ENCODE data around the gene ZFPL1. TPM values are rescaled to one million over a fixed set of nuclear protein-coding genes. Genes with fewer than 3 reads are reported as not detected.
"Not testable (repeated sequence)": the region's sequence is repeated elsewhere in the genome, so short reads cannot be mapped to it uniquely, and the experiment has no call there.

ZFPL1 gene
- total RNA-seq, 1 experiment from 2014 or later = 42.6 TPM

GRCh38 chr11:65111744-65112545 is 27.9 kb downstream of the ZFPL1 start, which contains the start of gene TM7SF2:
TM7SF2 (plus strand) TSS chr11:65111872; CDS start chr11:65112016, 144 bp downstream.
- in situ Hi-C loops (cut with HindIII; ENCODE audit: low sequenced_read_pairs) = no loop called here
- DNase-seq (ENCODE audit: low spot score) = peak; percentile 99

GRCh38 chr11:65112546-65113360 is 28.7 kb downstream of the ZFPL1 start:
- peak; percentile 49 for DNase-seq (ENCODE audit: low spot score)
- in situ Hi-C loops (cut with HindIII; ENCODE audit: low sequenced_read_pairs) = no loop called here

- in situ Hi-C loops (cut with HindIII; ENCODE audit: low sequenced_read_pairs) = no loop called here
- DNase-seq (ENCODE audit: low spot score) = no peak
Observed at GRCh38 chr11:65113361-65113756, 29.3 kb downstream of the ZFPL1 start.

- in situ Hi-C loops (cut with HindIII; ENCODE audit: low sequenced_read_pairs) = no loop called here
- no peak for DNase-seq (ENCODE audit: low spot score)
Observed at GRCh38 chr11:65113839-65114238, 29.8 kb downstream of the ZFPL1 start.

- no peak for DNase-seq (ENCODE audit: low spot score)
- in situ Hi-C loops (cut with HindIII; ENCODE audit: low sequenced_read_pairs) = no loop called here
Observed at GRCh38 chr11:65114538-65115171, 30.6 kb downstream of the ZFPL1 start.

GRCh38 chr11:65115361-65116082 is 31.5 kb downstream of the ZFPL1 start:
- DNase-seq (ENCODE audit: low spot score) = no peak
- in situ Hi-C loops (cut with HindIII; ENCODE audit: low sequenced_read_pairs) = no loop called here

GRCh38 chr11:65116370-65117205 is 32.6 kb downstream of the ZFPL1 start:
- in situ Hi-C loops (cut with HindIII; ENCODE audit: low sequenced_read_pairs) = no loop called here
- no peak for DNase-seq (ENCODE audit: low spot score)

GRCh38 chr11:65117206-65118096 is 33.4 kb downstream of the ZFPL1 start, which contains the start of gene ZNHIT2:
ZNHIT2 (minus strand) TSS chr11:65117701; CDS start chr11:65117653, 48 bp downstream.
- in situ Hi-C loops (cut with HindIII; ENCODE audit: low sequenced_read_pairs) = no loop called here
- peak; percentile 99 for DNase-seq (ENCODE audit: low spot score)

GRCh38 chr11:65118097-65118837 is 34.2 kb downstream of the ZFPL1 start:
- DNase-seq (ENCODE audit: low spot score) = no peak
- in situ Hi-C loops (cut with HindIII; ENCODE audit: low sequenced_read_pairs) = no loop called here

- in situ Hi-C loops (cut with HindIII; ENCODE audit: low sequenced_read_pairs) = not testable (repeated sequence)
Observed at GRCh38 chr11:65118891-65119669, 35.1 kb downstream of the ZFPL1 start.

GRCh38 chr11:65119670-65119995 is 35.6 kb downstream of the ZFPL1 start:
- in situ Hi-C loops (cut with HindIII; ENCODE audit: low sequenced_read_pairs) = no loop called here
- DNase-seq (ENCODE audit: low spot score) = no peak

More at GRCh38 chr11:65118891-65119669, 35.1 kb downstream of the ZFPL1 start:
- not testable (repeated sequence) for DNase-seq (ENCODE audit: low spot score)

- in situ Hi-C loops (cut with HindIII; ENCODE audit: low sequenced_read_pairs) = no loop called here
- DNase-seq (ENCODE audit: low spot score) = no peak
Observed at GRCh38 chr11:65120831-65121230, 36.8 kb downstream of the ZFPL1 start.

GRCh38 chr11:65121447-65121864 is 37.4 kb downstream of the ZFPL1 start:
- in situ Hi-C loops (cut with HindIII; ENCODE audit: low sequenced_read_pairs) = no loop called here
- DNase-seq (ENCODE audit: low spot score) = no peak

- peak; percentile 99 for DNase-seq (ENCODE audit: low spot score)
- in situ Hi-C loops (cut with HindIII; ENCODE audit: low sequenced_read_pairs) = no loop called here
Observed at GRCh38 chr11:65121865-65122696, 38.1 kb downstream of the ZFPL1 start, which contains the start of the genes FAU and MRPL49. FAU (minus strand) TSS chr11:65122134; CDS start chr11:65121813, 321 bp downstream. MRPL49 (plus strand) TSS chr11:65122321; CDS start chr11:65122347, 26 bp downstream.
